Measurements from ENCODE around the gene STX4.

The STX4 gene

DNA sequence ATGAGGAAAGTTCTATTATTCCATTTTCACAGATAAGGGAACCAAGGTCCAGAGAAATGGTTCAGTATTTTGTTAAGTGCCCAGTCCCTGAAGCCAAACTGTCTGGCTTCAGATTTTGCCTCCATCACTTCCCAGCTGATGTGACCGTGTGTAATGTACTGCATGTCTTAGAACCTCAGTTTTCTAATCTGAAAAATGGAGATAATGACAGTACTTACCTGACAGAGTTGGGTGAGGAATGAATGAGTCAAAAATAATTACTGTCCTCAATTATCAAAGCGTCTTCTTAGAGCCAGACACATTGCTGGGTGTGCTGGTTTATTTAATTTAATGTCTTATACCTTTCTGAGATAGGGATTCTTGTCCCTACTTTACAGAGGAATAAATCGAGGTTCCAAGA is 34.0 kb downstream of the STX4 start:
- DNase-seq (ENCODE audit: low read depth), result no peak

DNA sequence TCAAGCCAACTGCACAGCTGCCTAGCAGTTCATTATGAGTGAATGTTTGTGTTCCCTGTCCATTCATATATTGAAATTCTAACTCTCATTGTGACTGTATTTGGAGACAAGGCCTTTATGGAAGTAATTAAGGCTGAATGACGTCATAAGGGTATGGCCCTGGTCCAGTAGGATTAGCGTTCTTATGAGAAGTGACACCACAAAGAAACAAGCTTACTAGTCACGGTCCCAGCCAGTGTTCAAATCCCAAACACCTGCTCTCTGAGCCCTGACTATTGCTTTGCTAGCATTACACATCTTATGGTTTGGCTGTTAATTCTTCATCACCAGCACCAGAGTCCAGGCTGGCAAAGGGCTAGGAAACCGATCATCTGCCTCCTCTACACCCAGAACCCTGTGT is 38.5 kb downstream of the STX4 start:
- peak; percentile 86 for DNase-seq (ENCODE audit: low read depth)

DNA sequence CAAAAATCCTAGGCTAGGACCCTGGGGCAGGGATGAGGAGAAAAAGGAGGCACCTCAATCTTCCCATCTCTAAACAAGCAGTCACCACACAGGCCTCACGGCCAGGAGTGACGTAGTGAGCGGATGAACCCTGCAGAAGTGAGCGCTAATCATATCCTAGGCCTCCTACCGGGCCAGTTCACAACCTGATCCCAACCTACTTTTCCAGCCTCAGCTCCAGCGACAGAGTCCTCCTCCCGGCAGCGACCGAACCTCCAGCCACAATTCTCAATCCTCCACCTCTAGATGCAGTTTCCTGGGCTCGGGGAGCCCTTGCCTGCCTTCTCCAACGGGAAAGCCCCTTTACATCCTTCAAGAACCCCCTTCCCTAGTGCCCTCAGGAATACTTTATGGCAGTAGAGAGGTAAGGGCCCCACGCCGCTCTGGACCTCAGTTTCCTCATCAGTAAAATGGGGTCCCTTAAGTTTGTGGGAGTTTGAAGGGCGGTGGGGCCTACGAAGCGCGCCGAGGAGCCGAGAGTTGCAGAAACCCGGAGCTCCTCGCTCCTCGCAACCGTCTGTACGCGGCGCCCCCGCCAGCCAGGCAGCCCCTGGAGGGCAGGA is 39.3 kb downstream of the STX4 start:
- peak; percentile 19 for DNase-seq (ENCODE audit: low read depth)

DNA sequence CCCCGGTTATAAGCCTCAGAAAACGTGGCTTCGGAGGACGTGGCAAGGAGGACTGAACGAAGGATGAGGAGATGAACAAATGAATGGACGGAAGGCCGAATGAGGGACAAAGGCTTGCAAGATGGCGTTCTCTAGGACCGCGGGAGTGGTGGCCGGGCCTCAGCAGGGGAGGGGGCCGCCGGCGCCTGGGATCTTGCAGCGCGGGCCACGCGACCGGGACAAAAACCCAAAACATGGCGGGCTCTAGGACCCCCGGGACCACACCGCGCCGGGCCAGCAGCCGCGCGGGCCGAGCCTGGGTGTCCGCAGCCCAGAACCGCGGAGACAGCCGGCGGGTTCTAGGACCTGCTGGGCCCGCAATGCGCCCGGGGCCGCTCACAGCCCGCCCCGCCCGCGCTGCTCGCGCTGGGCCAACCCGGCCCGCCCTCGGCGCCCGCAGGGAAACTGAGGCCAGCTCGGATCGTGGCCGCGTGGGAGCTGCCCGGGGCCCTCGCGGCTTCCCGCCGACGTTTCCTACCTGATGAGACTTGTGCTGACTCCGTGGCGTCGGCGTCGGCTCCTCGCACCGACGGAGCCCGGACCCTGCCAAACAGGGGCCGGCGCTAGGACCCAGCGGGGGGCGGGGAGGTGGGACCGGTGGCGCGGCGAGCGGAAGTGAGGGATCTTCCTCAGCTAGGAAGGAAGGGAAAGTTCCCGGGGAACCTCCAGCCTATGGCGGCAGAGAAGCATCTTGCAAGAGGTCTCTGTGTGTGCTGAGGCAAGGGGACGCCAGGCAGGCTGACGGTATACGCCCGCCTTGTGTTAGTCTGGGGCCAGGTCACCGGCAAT is 40.0 kb downstream of the STX4 start:
- peak; percentile 81 for DNase-seq (ENCODE audit: low read depth)

DNA sequence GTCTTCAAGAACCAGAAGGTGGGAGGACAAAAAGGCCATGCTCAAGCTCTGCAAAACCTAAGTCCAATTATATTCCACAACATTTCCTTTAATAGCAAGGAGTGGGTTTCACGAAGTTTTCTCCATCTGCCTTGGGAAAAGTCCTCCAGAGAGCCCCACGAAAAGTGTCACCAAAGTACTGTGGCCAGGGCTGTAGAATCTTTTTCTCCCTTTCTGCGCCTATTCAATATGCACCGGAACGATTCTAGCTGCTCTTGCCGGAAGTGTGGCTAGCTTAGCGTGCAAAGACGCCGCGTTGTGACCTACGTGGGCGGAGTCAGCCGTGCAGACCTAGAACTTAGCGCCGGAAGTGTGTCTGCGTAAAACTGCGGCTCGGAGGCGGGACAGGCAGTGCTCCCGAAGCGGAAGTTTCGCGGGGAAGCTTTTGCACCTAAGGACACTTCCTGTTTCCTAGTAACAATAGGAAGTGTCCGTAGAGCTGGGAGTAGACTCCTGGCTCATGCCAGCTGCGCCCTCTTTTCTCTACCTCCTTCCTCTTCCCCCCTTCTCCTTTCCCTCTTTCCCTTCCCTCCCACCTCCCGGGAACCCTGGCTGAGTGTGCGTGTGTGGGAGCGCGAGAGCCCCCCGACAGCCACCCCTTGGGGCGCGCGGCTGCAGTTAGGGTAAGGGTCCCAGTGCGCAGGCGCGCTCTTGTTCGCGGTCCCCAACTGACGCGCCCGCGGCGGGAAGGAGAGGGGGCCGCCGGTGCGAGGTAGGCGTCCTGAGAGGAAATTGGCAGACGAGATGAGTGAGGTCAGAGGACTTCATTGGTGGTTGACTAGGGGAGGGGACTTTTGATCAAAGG is 40.8 kb downstream of the STX4 start, which contains the start of the genes ZNF646 and ZNF668:
Gene ZNF646, plus strand, starts transcription at position 453 of the 844 bp plus-strand sequence. CDS start 1,903 bp downstream, outside the sequence.
Gene ZNF668, minus strand, starts transcription at position 271 of the 844 bp plus-strand sequence. CDS start 9,781 bp downstream, outside the sequence.
- peak; percentile 98 for DNase-seq (ENCODE audit: low read depth)

DNA sequence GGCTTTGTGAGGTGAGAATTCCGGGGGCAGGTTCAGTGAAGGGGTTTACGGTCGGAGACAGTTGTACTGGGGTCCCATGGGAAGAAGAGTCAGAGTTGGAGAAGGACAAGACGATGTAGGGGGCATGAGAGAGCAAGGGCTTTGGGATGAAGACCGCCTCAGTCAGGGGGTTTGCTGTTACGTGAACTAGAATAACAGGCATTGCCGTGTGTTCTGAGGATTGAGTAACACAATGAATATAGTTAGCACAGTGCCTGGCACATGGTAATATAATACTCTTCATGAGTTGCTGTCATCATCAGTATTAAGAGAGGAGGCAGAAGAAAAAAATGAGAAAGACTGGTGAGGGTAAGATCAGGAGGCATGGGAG is 41.4 kb downstream of the STX4 start:
- no peak for DNase-seq (ENCODE audit: low read depth)

DNA sequence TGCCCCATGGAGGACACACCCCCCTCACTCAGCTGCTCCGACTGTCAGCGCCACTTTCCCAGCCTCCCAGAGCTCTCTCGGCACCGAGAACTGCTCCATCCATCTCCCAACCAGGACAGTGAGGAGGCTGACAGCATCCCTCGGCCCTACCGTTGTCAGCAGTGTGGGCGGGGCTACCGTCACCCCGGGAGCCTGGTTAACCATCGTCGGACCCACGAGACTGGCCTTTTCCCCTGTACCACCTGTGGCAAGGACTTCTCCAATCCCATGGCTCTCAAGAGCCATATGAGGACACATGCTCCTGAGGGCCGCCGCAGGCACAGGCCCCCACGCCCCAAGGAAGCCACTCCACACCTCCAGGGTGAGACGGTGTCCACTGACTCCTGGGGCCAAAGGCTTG is 43.0 kb downstream of the STX4 start:
- DNase-seq (ENCODE audit: low read depth), result no peak

DNA sequence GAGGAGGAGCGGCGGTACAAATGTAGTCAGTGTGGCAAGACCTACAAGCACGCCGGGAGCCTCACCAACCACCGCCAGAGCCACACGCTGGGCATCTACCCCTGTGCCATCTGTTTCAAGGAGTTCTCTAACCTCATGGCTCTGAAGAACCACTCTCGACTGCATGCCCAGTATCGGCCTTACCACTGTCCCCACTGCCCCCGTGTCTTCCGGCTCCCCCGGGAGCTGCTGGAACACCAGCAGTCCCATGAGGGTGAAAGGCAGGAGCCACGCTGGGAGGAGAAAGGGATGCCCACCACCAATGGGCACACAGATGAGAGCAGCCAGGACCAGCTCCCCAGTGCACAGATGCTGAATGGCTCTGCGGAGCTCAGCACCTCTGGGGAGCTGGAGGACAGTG is 43.7 kb downstream of the STX4 start:
- no peak for DNase-seq (ENCODE audit: low read depth)

DNA sequence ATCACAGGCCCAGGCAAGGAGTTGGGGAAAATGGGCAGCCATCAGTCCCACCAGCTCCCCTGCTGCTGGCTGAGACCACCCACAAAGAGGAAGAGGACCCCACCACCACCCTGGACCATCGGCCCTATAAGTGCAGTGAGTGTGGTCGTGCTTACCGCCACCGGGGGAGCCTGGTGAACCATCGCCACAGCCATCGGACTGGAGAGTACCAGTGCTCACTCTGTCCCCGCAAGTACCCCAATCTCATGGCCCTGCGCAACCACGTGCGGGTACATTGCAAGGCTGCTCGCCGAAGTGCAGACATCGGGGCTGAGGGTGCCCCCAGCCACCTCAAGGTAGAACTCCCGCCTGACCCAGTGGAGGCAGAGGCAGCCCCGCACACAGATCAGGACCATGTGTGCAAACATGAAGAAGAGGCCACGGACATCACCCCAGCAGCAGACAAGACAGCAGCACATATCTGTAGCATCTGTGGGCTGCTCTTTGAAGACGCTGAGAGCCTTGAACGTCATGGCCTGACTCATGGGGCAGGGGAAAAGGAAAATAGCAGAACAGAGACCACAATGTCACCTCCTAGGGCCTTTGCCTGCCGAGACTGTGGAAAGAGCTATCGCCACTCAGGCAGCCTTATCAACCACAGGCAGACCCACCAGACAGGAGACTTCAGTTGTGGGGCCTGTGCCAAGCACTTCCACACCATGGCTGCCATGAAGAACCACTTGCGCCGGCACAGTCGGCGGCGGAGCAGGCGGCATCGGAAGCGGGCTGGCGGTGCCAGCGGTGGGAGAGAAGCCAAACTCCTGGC is 44.4 kb downstream of the STX4 start:
- DNase-seq (ENCODE audit: low read depth), result no peak

DNA sequence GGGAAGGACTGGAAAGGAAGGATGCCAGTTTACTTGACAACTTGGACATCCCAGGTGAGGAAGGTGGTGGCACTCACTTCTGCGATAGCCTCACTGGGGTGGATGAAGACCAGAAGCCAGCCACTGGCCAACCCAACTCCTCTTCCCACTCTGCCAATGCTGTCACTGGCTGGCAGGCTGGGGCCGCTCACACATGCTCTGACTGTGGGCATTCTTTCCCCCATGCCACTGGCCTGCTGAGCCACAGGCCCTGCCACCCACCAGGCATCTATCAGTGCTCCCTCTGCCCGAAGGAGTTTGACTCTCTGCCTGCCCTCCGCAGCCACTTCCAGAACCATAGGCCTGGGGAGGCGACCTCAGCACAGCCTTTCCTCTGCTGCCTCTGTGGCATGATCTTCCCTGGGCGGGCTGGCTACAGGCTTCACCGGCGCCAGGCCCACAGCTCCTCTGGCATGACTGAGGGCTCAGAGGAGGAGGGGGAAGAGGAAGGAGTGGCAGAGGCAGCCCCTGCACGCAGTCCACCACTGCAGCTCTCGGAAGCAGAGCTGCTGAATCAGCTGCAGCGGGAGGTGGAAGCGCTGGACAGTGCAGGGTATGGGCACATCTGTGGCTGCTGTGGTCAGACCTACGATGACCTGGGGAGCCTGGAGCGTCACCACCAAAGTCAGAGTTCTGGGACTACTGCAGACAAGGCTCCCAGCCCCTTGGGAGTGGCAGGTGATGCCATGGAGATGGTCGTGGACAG is 45.4 kb downstream of the STX4 start:
- no peak for DNase-seq (ENCODE audit: low read depth)

DNA sequence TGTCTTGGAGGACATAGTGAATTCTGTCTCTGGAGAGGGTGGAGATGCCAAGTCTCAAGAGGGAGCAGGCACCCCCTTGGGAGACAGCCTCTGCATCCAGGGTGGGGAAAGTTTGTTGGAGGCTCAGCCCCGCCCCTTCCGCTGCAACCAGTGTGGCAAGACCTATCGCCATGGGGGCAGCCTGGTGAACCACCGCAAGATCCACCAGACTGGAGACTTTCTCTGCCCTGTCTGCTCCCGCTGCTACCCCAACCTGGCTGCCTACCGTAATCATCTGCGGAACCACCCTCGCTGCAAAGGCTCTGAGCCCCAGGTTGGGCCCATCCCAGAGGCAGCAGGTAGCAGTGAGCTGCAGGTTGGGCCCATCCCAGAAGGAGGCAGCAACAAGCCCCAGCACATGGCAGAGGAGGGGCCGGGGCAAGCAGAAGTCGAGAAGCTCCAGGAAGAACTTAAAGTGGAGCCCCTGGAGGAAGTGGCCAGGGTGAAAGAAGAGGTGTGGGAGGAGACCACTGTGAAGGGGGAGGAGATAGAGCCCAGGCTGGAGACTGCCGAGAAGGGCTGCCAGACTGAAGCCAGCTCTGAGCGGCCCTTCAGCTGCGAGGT is 46.1 kb downstream of the STX4 start:
- no peak for DNase-seq (ENCODE audit: low read depth)

DNA sequence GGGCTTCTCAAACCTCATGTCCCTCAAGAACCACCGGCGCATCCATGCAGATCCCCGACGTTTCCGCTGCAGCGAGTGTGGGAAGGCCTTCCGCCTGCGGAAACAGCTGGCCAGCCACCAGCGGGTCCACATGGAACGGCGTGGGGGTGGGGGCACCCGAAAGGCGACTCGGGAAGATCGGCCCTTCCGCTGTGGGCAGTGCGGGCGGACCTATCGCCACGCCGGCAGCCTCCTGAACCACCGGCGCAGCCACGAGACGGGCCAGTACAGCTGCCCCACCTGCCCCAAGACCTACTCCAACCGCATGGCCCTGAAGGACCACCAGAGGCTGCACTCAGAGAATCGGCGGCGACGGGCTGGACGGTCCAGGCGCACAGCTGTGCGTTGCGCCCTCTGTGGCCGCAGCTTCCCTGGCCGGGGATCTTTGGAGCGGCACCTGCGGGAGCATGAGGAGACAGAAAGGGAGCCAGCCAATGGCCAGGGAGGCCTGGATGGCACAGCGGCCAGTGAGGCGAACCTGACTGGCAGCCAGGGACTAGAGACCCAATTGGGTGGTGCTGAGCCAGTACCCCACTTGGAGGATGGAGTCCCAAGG is 46.8 kb downstream of the STX4 start:
- no peak for DNase-seq (ENCODE audit: low read depth)

DNA sequence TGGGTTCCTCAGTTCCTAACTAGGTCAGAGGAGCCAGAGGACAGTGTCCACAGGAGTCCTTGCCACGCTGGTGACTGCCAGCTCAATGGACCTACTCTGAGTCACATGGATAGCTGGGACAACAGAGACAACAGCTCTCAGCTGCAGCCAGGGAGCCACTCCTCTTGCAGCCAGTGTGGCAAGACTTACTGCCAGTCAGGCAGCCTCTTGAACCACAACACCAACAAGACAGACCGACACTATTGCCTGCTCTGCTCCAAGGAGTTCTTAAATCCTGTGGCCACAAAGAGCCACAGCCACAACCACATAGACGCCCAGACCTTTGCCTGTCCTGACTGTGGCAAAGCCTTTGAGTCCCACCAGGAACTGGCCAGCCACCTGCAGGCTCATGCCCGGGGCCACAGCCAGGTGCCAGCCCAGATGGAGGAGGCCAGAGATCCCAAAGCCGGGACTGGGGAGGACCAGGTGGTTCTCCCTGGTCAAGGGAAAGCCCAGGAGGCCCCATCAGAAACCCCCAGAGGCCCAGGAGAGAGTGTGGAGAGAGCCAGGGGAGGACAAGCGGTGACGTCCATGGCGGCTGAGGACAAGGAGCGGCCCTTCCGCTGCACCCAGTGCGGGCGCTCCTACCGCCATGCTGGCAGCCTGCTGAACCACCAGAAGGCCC is 47.5 kb downstream of the STX4 start:
- DNase-seq (ENCODE audit: low read depth), result no peak

DNA sequence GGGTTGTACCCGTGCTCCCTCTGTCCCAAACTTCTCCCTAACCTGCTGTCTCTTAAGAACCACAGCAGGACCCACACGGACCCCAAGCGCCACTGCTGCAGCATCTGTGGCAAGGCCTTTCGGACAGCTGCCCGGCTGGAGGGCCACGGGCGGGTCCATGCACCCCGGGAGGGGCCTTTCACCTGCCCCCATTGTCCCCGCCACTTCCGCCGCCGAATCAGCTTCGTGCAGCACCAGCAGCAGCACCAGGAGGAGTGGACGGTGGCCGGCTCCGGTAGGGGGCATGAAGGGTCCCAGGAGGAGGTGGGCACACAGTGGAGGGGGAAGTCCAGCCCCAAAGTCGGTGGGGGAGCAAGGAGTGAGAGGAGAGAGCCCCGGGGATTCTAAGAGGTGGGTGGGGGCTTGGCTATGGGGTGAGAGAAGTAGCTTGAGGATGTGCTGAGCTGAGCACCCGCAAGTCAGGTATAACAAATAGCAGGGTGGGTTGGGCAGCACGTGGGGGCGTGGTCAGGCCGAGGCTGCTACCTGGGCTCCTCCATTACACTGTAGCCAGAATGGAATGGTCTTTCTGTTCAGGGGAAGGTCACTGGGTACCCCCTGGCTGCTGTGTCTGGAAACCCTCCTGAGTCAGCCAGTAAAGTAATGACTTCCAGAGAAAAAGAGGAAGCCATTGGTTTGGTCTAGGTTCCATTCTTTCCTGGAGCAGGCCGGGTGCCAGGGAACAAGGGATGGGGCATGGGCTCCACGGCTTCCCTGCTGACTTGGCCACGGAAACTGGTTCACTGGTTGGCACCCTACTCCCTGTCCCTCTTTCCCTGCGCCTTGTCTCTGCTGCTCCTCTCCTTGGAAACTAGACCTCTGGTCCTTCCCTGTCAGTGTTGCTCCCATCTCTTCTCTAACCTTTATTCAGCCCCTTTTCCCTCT is 48.3 kb downstream of the STX4 start:
- DNase-seq (ENCODE audit: low read depth), result no peak

DNA sequence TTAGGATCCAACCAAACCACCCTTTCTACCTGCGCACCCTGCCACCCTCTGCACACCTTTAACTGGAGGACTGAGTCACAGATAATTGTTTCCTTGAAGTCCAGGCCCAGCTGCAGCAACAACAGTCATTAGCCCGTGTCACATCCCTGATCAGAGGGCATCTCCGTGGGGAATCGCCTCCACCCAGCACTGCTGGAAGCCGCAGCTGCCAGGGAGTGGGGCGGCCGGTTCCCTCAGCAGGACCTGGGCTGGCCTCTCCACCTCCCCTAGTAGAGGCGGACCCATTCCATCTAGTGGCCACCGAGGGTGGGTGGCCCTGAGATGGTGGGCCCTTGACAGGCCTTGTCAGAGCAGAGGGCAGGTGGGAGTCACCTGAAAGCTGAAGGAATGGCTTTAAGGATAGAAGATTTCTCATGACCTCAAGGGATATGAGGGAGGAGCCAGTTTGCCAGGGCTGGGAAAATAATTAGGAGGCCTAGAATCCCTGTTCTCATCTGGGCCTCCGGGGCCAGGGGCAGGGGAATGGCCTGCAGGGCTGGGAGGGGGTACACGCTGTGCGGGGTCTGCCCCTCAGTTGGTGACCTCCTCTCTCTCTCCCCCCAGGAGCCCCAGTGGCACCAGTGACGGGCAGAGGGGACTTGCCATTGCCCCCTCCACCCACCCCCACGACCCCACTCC is 49.1 kb downstream of the STX4 start:
- DNase-seq (ENCODE audit: low read depth), result no peak

DNA sequence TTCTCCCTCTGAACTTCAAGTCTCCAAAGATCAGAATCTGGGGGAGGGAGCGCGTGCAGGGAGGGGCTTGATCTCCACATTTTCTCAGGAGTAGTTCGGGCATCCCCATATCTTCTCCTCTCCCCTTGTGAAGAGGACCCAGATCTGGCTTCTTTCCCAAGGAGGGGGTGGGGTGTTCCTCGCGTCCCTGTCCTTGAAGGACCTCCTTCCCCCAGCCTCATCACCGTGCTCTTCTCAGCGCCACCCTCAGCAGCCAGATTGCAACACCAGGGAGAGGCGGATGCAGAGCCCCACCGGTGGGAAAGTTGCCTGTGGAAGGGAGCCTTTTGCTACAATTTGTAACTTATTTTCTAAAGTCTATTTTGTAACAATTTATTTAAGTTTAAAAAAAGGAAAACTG is 49.7 kb downstream of the STX4 start:
- DNase-seq (ENCODE audit: low read depth), result no peak

DNA sequence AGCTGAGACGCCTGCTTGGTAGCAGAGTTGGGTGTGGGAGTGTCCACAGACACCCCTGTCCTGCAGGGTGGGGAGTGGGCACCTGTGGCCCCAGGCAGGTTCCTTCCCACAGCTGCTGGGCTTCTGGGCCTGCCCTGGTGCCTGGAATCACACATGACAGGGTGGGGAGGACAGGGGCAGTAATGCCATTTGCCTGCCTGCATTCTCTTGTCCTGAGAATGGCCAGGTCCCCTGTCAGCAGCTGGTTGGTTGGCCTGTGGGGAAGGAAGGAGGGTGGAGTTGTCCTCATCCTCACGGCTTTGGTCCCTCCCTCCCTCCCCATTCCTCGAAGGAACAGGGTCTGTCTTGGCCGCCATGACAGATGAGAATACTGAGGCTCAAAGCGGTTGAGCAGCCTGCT is 50.2 kb downstream of the STX4 start:
- no peak for DNase-seq (ENCODE audit: low read depth)

DNA sequence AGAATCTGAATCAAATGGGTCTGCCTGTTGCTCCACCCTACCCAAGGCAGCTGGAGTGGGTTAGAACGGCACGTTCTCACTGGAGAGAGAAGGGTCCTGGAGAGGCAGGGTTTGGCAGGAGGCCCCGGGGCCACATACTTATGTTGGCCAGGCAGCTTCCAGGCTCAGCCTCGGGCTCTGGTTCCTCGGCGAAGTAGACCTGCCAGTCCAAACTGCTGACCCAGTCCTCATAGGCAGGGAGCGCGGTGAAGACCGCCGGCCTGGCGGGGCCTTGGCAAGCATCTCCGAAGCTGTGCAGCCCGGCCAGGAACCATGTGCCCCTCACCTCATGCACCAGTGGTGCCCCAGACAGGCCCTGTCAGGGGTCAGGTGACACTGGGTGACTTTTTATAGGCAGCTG is 50.6 kb downstream of the STX4 start:
- DNase-seq (ENCODE audit: low read depth), result no peak
